VCaP (cell line): ENCODE data around the gene CYP26B1.

Source experiments
- H3K27ac ChIP-seq: fragments of 450-650 bp; 2 replicates; pipeline ENCODE4 v1.5.1; 2017
- TF ChIP-seq, protein P1 (sequence below): fragments of 450-650 bp; conservative IDR thresholded peaks from 2 replicates; pipeline ENCODE4 v1.5.1; 2017; ENCODE audit warnings: mild to moderate bottlenecking, moderate library complexity

Gene CYP26B1

GRCh38 chr2:72083751-72084583 lies 63.7 kb downstream of the CYP26B1 start:
- TF ChIP-seq, protein P1, sequence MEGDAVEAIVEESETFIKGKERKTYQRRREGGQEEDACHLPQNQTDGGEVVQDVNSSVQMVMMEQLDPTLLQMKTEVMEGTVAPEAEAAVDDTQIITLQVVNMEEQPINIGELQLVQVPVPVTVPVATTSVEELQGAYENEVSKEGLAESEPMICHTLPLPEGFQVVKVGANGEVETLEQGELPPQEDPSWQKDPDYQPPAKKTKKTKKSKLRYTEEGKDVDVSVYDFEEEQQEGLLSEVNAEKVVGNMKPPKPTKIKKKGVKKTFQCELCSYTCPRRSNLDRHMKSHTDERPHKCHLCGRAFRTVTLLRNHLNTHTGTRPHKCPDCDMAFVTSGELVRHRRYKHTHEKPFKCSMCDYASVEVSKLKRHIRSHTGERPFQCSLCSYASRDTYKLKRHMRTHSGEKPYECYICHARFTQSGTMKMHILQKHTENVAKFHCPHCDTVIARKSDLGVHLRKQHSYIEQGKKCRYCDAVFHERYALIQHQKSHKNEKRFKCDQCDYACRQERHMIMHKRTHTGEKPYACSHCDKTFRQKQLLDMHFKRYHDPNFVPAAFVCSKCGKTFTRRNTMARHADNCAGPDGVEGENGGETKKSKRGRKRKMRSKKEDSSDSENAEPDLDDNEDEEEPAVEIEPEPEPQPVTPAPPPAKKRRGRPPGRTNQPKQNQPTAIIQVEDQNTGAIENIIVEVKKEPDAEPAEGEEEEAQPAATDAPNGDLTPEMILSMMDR = no peak
- no peak overlapping the region for H3K27ac ChIP-seq

DNA sequence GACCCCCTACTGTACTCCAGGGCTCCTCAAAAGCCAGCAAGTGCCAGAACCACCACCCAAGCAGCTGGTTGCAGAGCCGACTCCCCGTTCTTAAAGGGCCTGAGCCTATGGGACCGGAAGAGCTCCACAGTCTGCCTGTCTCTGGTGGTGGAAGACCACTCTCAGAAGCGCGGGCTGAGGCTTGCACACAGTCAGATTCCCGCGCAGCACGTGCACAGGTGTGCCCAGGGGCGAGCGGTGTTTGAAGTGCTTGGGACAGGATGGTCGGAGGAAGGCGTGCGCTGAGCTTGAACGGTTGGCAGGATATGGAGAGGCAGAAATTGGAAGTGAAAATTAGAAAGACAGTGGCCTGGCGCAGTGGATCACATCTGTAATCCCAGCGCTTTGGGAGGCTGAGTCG lies 64.8 kb downstream of the CYP26B1 start:
- no peak overlapping the region for H3K27ac ChIP-seq
- TF ChIP-seq, protein P1 = no peak

DNA sequence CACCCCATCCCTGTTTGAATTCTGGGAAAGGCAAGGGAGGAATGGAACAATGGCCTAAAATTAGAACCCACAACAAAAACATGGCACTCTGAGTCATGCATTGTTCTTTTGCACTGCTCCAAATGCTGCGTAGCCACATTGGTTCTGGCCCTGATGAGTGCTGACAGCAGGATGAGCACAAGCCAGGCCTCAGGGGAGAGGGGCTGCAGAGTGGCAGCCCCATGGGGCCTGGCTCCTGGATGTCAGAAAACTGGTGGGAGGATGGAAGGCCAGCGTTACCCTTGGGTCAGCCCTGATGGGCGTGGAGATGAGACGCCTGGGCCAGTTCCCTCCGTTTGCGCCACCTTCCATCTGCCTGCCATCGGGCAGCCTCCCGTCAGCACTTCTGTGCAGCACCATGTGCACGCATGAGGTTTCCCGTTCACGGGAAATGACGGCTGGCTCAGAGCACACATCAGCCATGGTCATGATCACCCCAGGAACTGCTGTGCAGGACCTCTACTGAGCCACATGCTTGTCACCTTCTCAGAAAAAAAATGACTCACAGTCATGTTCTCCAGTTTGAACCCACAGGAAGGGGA lies 65.6 kb downstream of the CYP26B1 start:
- no peak overlapping the region for H3K27ac ChIP-seq

DNA sequence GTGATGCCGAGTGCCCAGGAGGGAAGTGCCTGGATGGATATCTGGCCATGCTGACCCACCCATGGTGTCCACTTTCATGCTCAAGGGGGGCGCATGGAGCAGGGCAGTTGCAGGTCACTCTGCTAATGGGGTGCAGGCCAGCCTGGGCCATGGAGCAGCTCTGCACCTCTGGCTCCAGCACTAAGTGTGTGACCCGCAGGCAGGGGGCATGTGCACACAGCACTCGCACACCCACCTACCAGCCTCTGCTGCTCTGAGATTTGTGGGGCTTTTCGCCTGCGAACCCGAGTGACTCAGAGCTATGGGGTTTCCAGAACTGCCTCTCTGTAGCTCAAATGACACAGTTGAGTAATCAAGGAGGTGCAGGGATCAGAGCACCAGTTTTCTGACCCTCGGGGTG lies 66.2 kb downstream of the CYP26B1 start:
- TF ChIP-seq, protein P1 = no peak
- no peak overlapping the region for H3K27ac ChIP-seq

More for the DNA sequence above, 65.6 kb downstream of the CYP26B1 start:
- TF ChIP-seq, protein P1 = no peak

- H3K27ac ChIP-seq = no peak overlapping the region
- TF ChIP-seq, protein P1 = no peak
Observed at GRCh38 chr2:72080286-72081145, 67.1 kb downstream of the CYP26B1 start.
